ENCODE data around the gene CYB561.
A peak's percentile ranks its signal among the peaks of the same experiment; 100 is the strongest.

CYB561 gene

GRCh38 chr17:63434951-63435571, 11.0 kb downstream of the CYB561 start:
- DNase-seq (ENCODE audit: low read depth in 2 of 2): no peak

GRCh38 chr17:63433746-63434591, 12.1 kb downstream of the CYB561 start:
- DNase-seq (ENCODE audit: low read depth in 2 of 2): no peak

DNA sequence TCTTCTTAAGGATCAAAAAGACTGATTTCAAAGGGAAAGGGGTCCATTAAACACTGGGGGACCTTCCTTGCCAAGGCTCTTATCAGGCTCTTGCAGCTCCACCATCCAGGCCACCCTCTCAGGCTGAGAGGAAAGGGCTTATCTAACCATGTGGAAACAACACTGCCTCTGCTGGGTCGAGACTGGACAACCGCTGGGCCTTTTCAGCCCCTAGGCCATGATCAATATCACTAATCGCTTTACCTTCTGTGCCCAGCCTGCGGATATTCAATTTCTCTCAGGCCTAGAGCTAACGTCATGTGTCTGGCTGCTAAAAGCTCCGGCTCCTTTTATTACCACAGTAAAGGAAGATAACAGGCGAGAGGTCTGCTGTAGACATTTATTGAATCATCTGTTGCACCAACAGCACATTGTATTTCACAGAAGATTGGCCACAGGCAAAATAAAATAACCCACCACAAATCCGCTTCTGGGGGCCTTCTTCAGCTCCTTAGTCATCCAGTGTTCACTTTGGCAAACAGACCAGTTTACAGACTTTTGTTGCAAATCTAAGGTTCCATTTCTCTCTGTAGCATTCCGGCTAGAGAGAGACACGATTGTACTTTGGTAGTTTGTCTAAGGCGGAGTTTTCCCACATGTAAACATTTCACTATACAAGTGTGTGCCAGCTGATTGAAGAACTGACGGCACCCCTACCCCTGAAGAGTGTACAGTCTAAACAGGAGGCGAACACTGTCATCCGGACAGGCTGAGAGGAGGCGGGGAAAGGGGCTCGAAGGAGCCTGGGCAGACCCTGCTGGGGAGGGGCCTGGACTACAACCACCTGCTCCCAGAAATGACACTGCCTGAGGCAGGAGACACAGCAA, 13.9 kb downstream of the CYB561 start:
- no peak for DNase-seq (ENCODE audit: low read depth in 2 of 2)

DNA sequence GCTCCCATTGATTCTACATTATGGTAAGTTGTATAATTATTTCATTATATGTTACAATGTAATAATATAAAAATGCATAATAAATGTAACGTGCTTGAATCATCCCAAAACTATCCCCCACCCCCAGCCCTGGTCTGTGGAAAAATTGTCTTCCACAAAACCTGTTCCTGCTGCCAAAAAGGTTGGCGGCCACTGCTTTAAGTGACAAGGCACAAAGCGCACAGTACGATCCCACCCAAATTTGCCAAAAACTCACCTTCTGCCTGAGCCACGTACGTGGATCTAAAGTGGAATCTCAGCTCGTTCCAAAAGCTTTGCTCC, 14.5 kb downstream of the CYB561 start:
- no peak for DNase-seq (ENCODE audit: low read depth in 2 of 2)

DNA sequence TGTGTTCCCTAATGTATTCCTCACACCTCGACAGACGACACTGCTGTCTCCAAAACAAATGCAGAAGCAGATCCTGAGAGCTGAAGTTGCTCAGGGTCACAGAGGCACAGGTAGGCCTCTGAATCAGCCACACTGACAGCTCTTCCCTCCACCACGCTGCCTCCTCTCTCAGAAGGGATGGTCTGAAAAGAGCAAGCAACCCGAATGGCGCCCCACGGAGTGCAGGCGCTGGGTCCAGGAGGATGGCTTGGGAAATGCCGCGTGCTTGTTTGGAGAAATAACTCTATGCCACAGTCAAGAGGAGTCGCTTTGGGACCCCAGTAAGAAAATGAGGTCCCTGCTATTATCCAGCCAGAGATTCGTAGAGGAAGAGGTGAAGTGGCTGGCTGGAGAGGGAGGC, 15.9 kb downstream of the CYB561 start:
- DNase-seq (ENCODE audit: low read depth in 2 of 2): no peak

- DNase-seq (ENCODE audit: low read depth in 2 of 2): no peak
Measured at GRCh38 chr17:63429766-63430165, 16.3 kb downstream of the CYB561 start.

GRCh38 chr17:63426917-63427308, 19.2 kb downstream of the CYB561 start:
- no peak for DNase-seq (ENCODE audit: low read depth in 2 of 2)

DNA sequence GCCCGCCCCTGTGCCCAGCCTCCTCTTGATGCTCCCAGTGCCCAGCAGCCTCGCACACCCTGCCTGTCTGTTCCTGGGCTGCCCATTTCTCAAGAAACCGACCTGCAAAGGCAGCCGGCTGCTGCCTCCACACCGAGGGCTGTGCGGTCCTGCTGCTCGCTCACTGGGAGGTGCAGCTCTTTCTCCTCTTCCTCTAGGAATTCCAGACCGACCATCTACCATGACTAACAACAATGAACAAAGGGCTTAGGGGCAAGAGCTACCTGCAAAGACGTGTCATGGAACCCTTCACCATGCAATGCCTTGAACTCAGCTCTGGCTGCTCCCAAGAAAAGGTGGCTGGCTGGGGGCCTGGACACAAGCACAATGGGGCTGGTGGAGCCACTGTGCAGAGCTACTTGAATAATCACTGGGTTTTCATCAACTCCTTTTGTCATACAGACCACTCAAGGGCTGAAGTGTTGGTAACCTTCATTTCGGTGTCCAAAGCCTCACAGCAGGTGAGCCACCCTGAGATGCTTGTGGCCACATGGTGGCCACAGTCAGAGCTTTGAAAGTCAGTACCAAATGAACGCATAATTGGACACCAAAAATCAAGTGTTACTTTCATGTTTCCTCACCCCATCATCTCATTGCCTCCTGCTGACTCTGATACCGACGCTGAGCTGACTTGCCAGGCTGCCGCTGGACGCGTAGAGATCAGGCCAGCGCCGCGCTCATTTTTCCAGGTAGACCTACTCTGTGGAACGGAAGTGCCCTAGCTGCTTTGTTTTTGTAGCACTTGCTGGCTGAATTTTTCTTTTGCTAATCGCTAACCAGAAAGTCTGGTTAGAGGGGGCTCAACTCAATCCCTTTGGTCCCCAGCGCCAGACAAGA, 19.8 kb downstream of the CYB561 start:
- DNase-seq (ENCODE audit: low read depth in 2 of 2): no peak

- DNase-seq (ENCODE audit: low read depth in 2 of 2): peak; percentile 39 to 47
Measured at GRCh38 chr17:63425483-63425882, 20.6 kb downstream of the CYB561 start.

DNA sequence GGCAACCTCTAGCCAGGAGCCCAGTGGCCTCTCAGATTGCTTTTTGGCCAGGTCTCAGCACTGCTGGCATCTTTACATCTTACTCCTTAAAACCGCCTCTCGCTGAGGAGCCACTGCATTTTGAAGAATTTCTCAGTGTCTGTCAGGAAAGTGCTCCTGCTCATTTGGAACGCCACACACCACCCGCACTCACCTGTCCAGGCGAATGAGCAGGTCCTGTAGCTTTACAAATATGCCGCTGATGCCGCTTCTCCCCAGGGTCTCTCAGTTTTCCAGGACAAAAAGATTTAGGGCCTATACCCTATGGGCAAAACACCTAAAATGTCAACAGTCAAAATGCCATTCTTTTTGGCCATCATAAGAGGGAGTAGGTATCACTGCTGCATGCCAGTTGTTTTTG, 22.1 kb downstream of the CYB561 start:
- DNase-seq (ENCODE audit: low read depth in 2 of 2): no peak

DNA sequence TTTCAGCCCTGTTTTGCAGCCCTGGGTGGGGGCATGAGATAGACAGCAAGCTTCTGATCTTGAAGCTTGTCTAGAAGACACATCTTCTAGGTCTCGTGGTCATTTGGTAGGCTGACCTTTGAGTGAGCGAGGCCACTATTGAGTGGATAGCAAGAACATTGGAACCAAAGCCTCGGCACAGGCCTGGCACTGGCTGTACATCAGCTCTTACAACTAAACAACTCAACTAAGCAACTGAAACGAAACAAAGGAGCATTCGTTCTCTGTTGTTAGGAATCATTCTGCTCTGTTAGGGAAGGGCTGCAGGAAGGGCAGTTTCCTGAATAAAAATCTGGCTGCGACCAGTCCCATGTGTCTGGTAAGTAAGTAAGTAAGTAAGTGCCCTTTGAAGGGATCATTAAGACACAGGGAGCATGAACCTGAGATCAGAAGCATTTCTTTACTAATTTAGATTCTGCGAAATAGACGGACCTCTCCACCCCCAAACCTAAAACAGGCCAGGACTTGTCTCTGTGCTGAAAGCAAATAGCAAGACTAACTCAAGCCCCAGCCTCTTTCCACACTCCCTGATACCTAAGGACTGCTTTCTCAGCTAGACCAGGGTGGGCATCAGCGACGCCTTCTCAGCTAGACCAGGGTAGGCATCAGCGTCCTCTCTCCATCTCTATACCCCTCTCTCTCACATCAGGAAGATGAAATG, 22.7 kb downstream of the CYB561 start:
- DNase-seq (ENCODE audit: low read depth in 2 of 2): no peak

- no peak for DNase-seq (ENCODE audit: low read depth in 2 of 2)
Measured at GRCh38 chr17:63421681-63422645, 24.1 kb downstream of the CYB561 start.

DNA sequence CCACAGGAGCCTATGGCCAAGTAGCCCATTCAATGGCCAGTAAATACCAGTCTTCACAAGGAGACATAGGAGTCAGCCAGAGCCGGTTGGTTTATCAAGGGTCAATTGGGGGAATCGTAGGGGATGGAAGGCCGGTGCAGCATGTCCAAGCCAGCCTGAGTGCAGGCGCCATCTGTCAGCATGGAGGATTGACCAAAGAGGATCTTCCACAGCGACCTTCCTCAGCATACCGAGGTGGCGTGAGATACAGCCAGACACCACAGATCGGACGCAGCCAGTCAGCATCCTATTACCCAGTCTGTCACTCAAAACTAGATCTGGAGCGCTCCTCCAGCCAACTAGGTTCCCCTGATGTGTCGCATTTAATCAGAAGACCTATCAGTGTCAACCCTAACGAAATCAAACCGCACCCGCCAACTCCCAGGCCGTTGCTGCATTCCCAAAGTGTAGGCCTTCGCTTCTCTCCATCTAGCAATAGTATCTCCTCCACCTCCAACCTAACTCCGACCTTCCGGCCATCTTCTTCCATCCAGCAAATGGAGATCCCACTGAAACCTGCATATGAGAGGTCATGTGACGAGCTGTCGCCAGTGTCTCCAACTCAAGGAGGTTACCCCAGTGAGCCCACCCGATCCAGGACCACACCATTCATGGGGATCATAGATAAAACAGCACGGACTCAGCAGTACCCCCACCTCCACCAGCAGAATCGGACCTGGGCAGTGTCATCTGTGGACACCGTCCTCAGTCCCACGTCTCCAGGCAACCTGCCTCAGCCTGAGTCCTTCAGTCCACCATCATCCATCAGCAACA, 25.0 kb downstream of the CYB561 start:
- DNase-seq (ENCODE audit: low read depth in 2 of 2): no peak

- DNase-seq (ENCODE audit: low read depth in 2 of 2): no peak
Measured at GRCh38 chr17:63419949-63420867, 25.9 kb downstream of the CYB561 start.

GRCh38 chr17:63419398-63419797, 26.7 kb downstream of the CYB561 start:
- DNase-seq (ENCODE audit: low read depth in 2 of 2): no peak

- DNase-seq (ENCODE audit: low read depth in 2 of 2): no peak
Measured at GRCh38 chr17:63418540-63418939, 27.6 kb downstream of the CYB561 start.

DNA sequence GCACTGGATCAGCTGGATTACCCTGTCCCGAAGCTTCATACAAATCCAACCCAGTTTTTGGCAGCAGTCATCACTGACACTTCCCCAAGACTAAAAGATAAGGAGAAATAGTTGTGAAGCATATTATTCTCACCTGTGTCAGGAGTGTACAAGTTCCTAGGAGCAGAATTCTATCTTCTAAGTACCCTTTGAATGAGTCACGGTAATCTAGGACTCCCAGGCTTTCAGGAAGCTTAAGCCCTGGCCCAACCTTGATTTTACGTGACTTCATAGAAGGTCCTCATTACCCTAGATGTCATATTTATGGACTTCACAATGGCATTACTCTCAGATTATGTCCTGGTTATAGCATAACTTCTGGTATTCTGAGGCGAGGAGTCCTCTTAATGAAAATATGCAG, 31.9 kb downstream of the CYB561 start:
- DNase-seq (ENCODE audit: low read depth in 2 of 2): no peak

GRCh38 chr17:63413128-63413527, 33.0 kb downstream of the CYB561 start:
- DNase-seq (ENCODE audit: low read depth in 2 of 2): no peak

Measured in stimulated activated CD8-positive, alpha-beta memory T cell treated with anti-CD3 and anti-CD28 coated beads, Interleukin-7, amount 100 ng/mL, for 4 hours (primary cell).